GM12872 (cell line): ENCODE results near the gene PSMD9.

Experiments
- TF ChIP-seq, protein P1 (sequence below): IDR thresholded peaks from 3 replicates; pipeline ENCODE4 v1.5.1; 2011; ENCODE audit warnings: low read depth, mild to moderate bottlenecking, low read length, moderate library complexity; ENCODE audit not compliant: insufficient read depth

The PSMD9 gene

DNA sequence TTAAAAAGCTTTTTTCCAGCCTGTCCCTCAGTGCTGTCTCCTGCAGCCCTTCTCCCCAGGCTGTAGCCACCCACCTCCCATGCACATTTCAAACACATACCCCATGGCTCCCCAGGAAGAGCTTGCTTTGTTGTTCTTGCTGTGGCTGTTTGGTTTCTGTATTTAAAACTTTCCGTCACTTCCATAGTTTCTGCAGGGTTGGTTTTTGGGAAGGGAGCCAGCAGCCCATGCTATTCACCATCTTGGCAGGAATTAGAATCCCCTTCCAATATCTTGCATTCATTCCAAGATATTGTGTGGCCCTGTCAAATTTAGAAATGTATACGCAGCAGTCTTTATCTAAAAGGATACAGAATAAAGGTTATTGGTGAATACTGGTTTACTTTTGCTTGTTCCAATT, 59.4 kb downstream of the PSMD9 start:
- TF ChIP-seq, protein P1, sequence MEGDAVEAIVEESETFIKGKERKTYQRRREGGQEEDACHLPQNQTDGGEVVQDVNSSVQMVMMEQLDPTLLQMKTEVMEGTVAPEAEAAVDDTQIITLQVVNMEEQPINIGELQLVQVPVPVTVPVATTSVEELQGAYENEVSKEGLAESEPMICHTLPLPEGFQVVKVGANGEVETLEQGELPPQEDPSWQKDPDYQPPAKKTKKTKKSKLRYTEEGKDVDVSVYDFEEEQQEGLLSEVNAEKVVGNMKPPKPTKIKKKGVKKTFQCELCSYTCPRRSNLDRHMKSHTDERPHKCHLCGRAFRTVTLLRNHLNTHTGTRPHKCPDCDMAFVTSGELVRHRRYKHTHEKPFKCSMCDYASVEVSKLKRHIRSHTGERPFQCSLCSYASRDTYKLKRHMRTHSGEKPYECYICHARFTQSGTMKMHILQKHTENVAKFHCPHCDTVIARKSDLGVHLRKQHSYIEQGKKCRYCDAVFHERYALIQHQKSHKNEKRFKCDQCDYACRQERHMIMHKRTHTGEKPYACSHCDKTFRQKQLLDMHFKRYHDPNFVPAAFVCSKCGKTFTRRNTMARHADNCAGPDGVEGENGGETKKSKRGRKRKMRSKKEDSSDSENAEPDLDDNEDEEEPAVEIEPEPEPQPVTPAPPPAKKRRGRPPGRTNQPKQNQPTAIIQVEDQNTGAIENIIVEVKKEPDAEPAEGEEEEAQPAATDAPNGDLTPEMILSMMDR = no peak

DNA sequence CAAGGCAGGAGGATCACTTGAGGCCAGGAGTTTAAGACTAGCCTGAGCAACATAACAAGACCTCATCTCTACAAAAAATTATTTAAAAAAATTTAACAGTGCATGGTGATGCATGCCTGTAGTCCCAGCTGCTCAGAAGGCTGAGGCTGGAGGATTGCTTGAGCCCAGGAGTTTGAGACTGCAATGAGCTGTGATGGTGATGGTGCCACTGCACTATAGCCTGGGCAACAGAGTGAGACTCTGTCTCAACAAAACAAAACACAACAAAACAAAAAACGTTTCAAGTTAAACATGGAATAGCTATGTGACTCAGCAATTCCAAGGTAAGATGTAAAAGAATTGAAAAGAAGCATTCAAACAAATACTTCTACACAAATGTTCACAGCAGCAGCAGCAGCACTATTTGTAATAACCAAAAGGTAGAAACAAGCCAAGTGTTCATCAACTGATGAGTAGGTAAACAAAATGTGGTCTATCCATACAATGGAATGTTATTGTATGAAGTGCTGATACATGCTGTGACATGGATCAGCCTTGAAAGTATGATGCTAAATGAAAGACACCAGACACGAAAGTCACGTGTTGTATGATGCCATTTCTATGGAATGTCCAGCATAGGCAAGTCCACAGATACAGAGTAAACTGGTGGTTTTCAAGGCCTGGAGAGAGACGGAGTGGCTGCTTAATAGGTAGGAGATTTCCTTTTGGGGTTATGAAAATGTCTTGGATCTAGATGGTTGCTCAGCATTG, 61.2 kb downstream of the PSMD9 start:
- TF ChIP-seq, protein P1 = no peak

DNA sequence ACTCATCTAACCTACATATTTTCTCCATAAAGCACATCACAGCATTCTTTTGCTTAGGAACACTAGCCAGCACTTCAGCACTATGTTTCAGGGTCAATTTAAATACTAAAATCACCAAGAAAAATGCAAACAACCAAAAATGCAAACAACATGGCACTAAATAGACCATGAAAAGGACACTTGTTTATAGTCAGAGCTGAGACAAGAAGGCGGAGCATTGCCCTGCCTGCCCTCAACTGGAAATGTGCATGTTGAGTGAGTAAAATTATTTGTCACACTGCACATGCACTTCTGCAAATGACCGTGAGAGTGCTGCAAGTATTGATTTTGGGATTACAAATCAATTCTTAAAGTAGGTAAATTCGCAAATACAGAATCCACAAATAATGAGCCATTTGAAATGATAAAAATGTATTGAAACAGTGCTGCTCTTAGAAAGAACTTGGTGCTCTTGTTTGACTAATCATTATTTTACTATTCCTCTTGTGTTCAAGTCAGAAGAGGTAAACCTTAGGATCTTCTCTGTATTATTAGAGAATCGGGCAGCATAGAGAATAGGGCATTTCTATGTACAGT, 64.6 kb downstream of the PSMD9 start:
- TF ChIP-seq, protein P1 = no peak

DNA sequence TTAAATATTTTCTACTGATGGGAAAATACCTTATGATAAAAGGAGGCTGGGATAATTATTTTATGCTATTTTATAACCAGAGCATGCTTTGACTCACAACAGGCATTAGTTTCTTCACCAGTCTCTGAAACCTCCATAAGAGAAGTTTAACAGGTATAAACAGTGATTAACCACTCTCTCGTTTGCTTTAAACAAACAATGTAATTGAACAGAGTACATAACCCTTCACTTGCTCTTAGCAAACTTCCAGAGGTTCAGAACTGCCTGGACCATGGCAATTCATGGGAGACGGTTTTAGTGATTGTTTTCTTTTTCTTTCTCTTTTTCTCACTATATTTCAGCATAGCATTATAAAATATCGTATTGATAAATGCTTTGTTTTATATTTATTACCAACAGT, 65.1 kb downstream of the PSMD9 start:
- TF ChIP-seq, protein P1 = no peak

DNA sequence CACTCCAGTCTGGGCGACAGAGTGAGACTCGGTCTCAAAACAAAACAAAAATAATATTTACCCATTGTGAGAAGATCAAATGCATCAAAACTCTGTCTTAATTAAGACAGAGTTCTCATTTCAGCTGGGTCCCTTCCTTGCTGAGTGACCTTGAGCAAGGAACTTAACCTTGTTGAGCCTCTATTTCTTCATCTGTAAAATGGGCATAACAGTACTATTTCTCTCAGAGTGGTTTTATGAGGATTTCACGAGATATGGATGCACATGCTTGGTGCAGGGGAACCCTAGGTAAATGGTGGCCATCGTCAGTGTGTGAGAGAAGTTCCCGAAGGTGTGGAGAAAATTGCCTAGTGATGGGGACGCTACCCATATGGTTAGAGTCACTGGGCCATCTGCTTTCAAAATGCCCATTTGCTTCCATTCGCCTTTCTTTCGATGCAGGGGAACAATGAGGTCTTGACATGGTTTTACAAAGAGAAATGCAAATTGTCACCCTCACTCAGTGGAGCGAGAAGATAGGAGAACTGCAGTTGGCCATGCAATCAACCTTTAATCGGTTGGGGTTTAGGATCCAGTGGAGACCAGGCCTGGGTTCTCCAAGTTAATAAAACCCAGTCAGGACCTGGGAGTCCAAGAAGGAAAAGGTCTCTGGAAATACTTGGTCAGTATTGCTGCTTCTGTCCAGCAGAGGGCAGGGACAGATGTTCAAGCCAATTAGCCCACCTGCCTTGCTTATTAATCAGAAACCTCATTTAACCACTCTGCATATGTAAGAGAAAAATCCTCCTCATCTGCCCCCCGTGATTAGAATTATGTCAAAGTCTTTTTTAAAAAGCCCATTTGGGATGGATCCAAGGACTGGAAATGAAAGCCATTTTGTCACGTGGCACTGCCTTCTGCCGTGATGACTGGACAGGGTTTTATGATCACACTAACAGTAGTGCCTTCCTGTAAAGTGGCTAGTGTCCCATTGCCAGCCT, 67.0 kb downstream of the PSMD9 start:
- TF ChIP-seq, protein P1 = peak; percentile 65

DNA sequence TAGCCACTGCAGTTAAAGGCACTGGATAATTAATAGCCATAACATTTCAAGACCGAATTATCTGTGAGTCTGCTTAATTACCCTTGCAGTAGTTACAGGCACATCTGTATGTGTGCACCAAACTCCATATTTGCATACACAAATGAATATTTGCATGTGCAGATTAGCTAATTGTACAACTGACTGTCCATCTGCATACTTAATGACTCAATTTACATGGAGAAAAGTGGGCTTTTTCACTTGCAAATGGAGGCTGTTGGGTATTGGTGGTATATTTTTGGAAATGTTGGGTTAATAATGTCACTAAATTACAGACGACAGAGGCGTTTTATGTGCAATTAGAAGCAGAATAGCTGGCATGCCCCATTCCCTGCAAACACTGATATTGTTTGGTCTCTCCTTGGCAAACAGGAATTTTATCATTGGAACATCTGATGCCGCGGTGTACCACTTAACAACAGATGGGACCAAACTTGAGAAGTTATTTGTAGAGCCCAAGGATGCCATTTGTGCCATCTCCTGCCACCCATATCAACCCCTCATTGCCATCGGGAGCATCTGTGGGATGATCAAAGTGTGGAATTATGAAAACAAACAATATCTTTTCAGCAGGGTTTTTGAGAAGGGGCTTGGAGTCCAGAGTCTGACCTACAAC, 69.4 kb downstream of the PSMD9 start:
- TF ChIP-seq, protein P1 = no peak
